ENCODE results near the gene HOOK2.
"Not testable (repeated sequence)": the region's sequence is repeated elsewhere in the genome, so short reads cannot be mapped to it uniquely, and the experiment has no call there.

The HOOK2 gene

GRCh38 chr19:12752056-12752781 is 23.1 kb downstream of the HOOK2 start:
- DNase-seq (ENCODE audit: low read depth) = no peak

DNA sequence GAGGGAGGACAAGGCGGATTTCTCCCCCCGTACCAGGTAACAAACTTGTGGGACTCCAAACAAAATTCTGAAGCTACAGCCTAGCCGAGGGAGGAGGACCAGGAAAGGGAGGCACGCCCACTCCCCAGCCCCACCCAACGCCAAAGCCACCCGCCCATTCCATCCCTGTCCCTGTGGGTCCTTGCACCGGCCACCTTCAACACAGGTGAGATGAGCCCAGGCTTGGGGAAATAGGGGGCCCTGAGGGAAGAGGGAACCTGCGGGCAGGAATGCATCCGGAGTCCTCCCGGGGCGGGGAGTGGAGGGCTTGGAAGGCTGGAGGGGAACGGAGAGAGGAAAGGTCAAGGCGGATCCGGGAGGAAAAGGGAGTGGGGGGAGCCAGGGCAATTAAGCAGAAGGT is 23.7 kb downstream of the HOOK2 start, which contains the start of gene BEST2:
Gene BEST2 (plus strand): TSS at position 157 of the 400 bp plus-strand sequence. CDS start 802 bp downstream, outside the sequence.
- DNase-seq (ENCODE audit: low read depth) = no peak

GRCh38 chr19:12750851-12751250 is 24.5 kb downstream of the HOOK2 start:
- no peak for DNase-seq (ENCODE audit: low read depth)

GRCh38 chr19:12749938-12750521 is 25.3 kb downstream of the HOOK2 start:
- DNase-seq (ENCODE audit: low read depth) = no peak

DNA sequence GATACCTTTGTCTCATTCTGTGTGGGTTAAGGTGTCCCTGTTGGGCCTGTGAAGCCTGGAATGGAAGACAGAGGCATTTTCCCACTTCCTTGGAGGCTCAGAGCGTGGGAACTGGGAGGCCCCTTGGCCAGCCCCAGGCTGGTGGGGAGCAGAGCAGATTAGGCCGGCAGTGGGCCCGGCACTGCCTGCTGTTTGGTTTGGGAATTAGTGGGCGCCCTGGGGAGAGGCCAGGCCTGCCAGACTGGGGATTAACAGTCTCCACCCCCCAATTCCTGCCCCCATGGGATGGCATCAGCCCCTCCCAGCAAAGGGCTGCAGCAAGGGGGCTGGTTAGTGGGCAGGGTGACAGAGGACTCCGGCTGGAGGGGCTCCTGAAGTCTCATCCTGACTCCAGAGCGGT is 26.9 kb downstream of the HOOK2 start:
- DNase-seq (ENCODE audit: low read depth) = no peak

- DNase-seq (ENCODE audit: low read depth) = no peak
Measured at GRCh38 chr19:12745166-12745897, 30.0 kb downstream of the HOOK2 start.

GRCh38 chr19:12737835-12738351 is 37.5 kb downstream of the HOOK2 start:
- no peak for DNase-seq (ENCODE audit: low read depth)

- DNase-seq (ENCODE audit: low read depth) = peak; percentile 67
Measured at GRCh38 chr19:12736995-12737834, 38.1 kb downstream of the HOOK2 start, which contains the start of gene GET3. Gene GET3, plus strand, starts transcription at chr19:12737497. Its CDS starts 9 bp downstream, at chr19:12737506.

GRCh38 chr19:12733369-12734214 is 41.8 kb downstream of the HOOK2 start:
- DNase-seq (ENCODE audit: low read depth) = no peak

- DNase-seq (ENCODE audit: low read depth) = no peak
Measured at GRCh38 chr19:12731337-12731736, 44.0 kb downstream of the HOOK2 start.

- no peak for DNase-seq (ENCODE audit: low read depth)
Measured at GRCh38 chr19:12730064-12730463, 45.3 kb downstream of the HOOK2 start.

DNA sequence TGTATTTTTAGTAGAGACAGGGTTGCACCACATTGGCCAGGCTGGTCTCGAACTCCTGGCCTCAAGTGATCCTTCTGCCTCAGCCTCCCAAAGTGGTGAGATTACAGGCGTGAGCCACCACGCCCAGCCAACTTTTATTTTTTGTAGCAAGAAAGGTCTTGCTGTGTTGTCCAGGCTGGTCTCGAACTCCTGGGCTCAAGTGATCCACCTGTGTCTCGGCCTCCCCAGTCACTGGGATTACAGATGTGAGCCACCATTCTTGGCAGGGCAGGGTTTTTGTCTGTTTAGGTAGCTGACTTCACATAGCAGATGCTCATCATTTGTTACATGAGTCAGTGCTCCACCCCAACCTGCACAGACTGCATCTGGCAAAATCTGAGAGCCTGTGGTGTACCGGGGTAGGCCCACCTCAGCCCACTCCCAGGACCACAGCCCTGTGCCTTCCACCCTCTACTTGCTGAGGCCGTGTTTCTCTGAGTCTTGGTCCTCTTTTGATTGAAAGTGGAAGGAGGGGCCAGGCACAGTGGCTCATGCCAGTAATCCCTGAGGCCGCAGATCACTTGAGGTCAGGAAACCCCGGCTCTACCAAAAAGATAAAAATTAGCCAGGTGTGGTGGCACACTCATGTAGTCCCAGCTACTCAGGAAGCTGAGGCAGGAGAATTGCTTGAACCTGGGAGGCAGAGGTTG is 47.5 kb downstream of the HOOK2 start:
- no peak for DNase-seq (ENCODE audit: low read depth)

DNA sequence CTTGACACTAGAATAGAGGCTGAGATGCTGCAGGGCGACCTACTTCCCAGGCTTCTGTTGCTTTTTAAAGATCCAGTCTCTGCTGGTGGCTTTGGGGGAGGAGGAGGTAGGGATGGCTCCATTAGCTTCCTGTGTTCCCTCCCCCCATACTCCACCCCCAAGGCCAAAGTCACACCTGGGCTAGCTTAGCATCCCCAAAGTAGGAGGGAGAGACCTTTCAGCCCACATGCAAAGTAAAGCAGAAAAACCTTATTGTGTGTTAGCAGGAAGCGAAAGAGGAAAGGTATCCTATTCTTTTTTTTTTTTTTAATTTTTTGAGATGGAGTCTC is 48.4 kb downstream of the HOOK2 start:
- DNase-seq (ENCODE audit: low read depth) = no peak

GRCh38 chr19:12725612-12726011 is 49.7 kb downstream of the HOOK2 start:
- not testable (repeated sequence) for DNase-seq (ENCODE audit: low read depth)

- peak; percentile 50 for DNase-seq (ENCODE audit: low read depth)
Measured at GRCh38 chr19:12723641-12724426, 51.5 kb downstream of the HOOK2 start, which contains the start of gene TNPO2. Gene TNPO2, minus strand, starts transcription at chr19:12723932. Its CDS starts 2,955 bp downstream, at chr19:12720977.

DNA sequence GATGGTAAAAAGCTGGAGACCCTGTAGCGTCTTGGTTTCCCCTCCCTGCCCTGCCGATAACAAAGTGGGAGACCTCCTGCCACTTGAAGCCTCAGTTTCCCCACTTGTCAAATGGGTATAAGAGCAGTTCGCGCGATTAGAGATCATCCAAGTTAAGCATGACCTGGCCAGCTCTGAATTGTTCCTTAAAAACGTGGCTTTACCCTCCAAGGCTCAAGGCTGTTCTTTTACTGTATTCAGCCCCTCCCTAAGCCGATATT is 52.0 kb downstream of the HOOK2 start:
- no peak for DNase-seq (ENCODE audit: low read depth)

DNA sequence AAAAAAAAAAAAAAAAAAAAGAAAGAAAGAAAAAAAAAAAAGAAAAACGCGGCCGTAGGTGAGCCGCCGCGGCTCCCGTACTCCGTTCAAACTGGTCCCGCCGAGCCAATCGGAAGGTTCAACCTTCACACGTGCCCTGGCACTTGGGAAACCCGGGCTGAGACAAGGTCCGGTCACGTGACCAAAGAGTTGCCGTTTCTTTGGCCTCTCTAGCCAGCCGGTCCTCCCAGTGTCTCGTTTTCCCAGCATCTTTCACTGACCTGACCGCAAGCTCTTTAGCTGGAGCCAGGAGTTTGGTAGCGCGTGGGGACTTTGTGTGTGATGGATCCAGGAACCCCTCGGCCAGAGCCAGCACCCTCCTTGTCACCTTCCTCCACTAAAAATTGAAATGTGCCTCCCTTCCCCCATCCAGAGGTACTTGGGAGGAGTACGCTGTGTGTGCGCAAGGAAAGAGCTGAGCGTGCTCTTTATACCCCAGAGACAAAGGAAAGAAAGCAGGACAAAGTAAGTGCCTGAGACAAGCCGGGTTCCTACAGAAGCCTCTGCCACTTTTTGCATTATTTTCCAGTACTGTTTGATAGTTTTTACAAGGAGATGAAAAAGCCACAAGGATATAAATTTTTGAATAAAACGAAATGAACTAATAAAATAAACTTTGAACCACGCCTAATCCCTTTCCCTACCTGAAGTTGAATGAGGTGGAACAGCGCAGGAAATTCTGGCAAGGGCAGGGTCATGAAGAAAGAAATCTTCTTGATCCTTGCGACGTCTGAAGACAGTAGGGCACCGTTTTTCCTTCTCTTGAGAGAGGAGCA is 52.6 kb downstream of the HOOK2 start:
- peak; percentile 90 for DNase-seq (ENCODE audit: low read depth)

DNA sequence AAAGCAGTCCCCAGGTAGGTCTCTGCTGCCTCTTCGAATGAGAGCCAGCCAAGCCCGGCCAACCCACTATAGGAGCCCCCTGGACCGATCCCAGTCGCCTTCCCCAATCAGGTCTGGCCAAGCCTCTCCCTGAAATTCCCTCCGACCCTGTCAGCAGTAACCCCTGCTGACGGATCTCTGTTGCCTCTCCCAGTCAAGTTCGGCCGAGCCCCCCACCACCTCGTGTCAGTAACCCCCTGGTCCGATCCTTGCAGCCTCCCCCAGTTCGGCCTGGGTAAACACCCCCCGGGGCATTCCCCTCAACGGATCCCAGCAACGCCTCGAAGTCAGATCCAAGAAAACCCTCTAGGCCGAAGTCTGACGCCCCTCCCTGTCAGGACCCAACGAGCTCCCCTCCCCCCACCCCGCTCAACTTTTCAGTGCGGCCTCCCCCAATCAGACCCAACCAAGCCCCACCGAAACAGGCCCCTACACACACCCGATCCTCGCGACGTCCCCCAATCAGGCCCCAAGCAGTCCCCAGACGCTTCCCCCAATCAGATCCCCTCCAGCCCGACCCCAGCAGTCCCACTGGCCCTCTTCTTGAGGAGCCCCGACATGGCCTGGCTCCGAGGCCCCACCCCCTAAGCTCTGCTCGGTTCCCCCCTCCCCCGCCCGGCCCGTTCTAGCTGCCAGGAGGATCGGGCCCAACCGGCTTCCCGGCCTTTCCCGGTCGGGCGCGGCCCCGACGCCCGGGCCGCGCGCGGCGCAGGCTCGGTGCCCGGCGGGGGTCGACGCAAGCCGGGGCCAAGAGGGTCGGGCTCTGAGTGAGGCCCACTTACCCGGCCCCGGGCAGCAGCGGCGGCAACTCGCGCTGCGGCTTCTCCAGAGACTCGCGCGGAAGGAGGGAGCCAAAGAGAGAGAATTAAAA is 53.4 kb downstream of the HOOK2 start:
- DNase-seq (ENCODE audit: low read depth) = no peak

All from stimulated activated CD8-positive, alpha-beta memory T cell treated with anti-CD3 and anti-CD28 coated beads, Interleukin-15, amount 100 ng/mL, for 1 hour (primary cell).